Smooth muscle cell (in vitro differentiated cells): Measurements from ENCODE around the gene CATSPER1. TPM values are rescaled to one million over a fixed set of nuclear protein-coding genes. Genes with fewer than 3 reads are reported as not detected.
"Not testable (repeated sequence)": the region's sequence is repeated elsewhere in the genome, so short reads cannot be mapped to it uniquely, and the experiment has no call there.

Experiments used
- DNase-seq: peaks from one replicate; lab custom pipeline; 2025; ENCODE audit not compliant: unreplicated experiment; lab: John Stamatoyannopoulos, UW
- H2AFZ ChIP-seq: fragments of 200-600 bp; sonication (generic); 2 replicates; pipeline ENCODE4 v1.6.0; 2016; ENCODE audit warnings: antibody characterized with exemption, low read depth, mild to moderate bottlenecking
- H3F3A ChIP-seq: fragments of 200-600 bp; sonication (generic); 2 replicates; pipeline ENCODE4 v1.6.0; 2017; ENCODE audit warnings: antibody characterized with exemption, low read depth
- H3K27ac ChIP-seq: fragments of 200-600 bp; sonication (generic); 2 replicates; pipeline ENCODE4 v1.5.1; 2016; ENCODE audit warnings: low read depth, mild to moderate bottlenecking
- H3K27me3 ChIP-seq: fragments of 200-600 bp; sonication (generic); 2 replicates; pipeline ENCODE4 v1.6.1; 2016; ENCODE audit warnings: low read depth, mild to moderate bottlenecking
- H3K36me3 ChIP-seq: fragments of 200-600 bp; sonication (generic); 2 replicates; pipeline ENCODE4 v1.5.1; 2016; ENCODE audit warnings: low read depth
- H3K4me1 ChIP-seq: fragments of 200-600 bp; sonication (generic); 2 replicates; pipeline ENCODE4 v1.5.1; 2016; ENCODE audit warnings: low read depth
- H3K4me2 ChIP-seq: fragments of 200-600 bp; sonication (generic); 2 replicates; pipeline ENCODE4 v1.6.0; 2016; ENCODE audit warnings: mild to moderate bottlenecking
- H3K4me3 ChIP-seq: fragments of 200-600 bp; sonication (generic); 2 replicates; pipeline ENCODE4 v1.5.1; 2016; ENCODE audit warnings: mild to moderate bottlenecking
- H3K79me2 ChIP-seq: fragments of 200-600 bp; sonication (generic); 2 replicates; pipeline ENCODE4 v1.6.0; 2016; ENCODE audit warnings: low read depth, mild to moderate bottlenecking
- H3K9ac ChIP-seq: fragments of 200-600 bp; sonication (generic); 2 replicates; pipeline ENCODE4 v1.6.0; 2016; ENCODE audit warnings: low read depth
- H3K9me3 ChIP-seq: fragments of 200-600 bp; sonication (generic); replicated peaks from 2 replicates; pipeline ENCODE4 v1.5.1; 2016; ENCODE audit warnings: low read depth
- H4K20me1 ChIP-seq: fragments of 200-600 bp; sonication (generic); 2 replicates; pipeline ENCODE4 v1.6.0; 2016; ENCODE audit warnings: low read depth
- WGBS: methylation state at CpG from one replicate; pipeline ENCODE4 v1.1.7; 2016; ENCODE audit warnings: low lambda C conversion rate; 5-methylcytosine and 5-hydroxymethylcytosine counted together
- polyA plus RNA-seq: library from polyadenylated mRNA; unstranded; fragments of >200 nt; fragmentation: Nextera tagmentation; extraction: Ambion mirVana; gene quantifications from 2 replicates; pipeline ENCODE4 v1.2.1, GENCODE V29; 2016
- total RNA-seq: library from RNA; depleted of rRNA; stranded (reverse); fragments of >200 nt; gene quantifications from 2 replicates; pipeline ENCODE4 v1.2.3, GENCODE V29; 2014
- TF ChIP-seq, protein P1 (sequence below): fragments of 200-600 bp; sonication (generic); IDR thresholded peaks from 2 replicates; pipeline ENCODE4 v1.5.1; 2017; ENCODE audit warnings: borderline replicate concordance, mild to moderate bottlenecking, antibody characterized with exemption; ENCODE audit not compliant: insufficient read depth, poor library complexity, severe bottlenecking

CATSPER1 gene
- total and polyA plus RNA-seq, 2 experiments from 2014 or later: 0.55 TPM; not detected in 1

DNA sequence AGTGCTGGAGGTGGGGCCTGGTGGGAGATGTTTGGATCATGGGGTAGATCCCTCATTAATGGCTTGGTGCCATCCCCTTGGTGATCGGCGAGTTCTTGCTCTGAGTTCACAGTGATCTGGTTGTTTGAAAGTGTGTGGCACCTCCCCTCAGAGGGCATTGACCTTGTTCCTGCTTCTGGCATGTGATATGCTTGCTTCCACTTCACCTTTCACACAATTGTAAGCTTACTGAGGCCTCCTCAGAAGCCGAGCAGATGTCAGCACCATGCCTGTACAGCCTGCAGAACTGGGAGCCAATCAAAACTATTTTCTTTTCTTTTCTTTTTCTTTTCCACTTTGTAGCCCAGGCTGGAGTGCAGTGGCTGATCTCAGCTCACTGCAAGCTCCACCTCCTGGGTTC lies 11.0 kb upstream of the CATSPER1 start:
- 96% methylated on average over 3 of the region's 3 CpGs for WGBS
- no peak overlapping the region for H3K9ac ChIP-seq
- no peaks in the 10 kb centered on the region for H4K20me1 ChIP-seq

DNA sequence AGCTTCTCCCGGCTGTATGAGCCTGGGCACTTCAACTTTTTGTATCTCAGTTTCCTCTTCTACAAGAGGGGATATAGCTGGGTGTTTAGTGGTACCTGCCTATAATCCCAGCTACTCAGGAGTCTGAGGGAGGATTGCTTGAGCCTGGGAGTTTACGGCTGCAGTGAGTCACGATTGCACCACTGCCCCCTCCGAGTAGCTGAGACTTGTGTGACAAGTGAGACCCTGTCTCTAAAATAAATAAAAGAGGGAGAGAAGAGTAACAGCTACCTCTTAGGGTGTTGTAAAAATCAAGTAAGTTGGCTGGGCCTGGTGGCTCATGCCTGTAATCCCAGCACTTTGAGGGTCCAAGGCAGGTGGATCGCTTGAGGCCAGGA lies 10.0 kb upstream of the CATSPER1 start:
- Histone ChIP-seq H4K20me1 (no peaks in the 10 kb centered on the region), H3K4me2 (no peak overlapping the region), H3K36me3 (no peaks in the 10 kb centered on the region), H3K9ac (no peak overlapping the region), H3K27me3 (no peaks in the 10 kb centered on the region), H3F3A (no peaks in the 10 kb centered on the region), H3K4me3 (no peak overlapping the region), H3K27ac (no peak overlapping the region), H2AFZ (no peak overlapping the region), H3K4me1 (no peaks in the 10 kb centered on the region), H3K9me3 (no peaks in the 10 kb centered on the region), H3K79me2 (no peaks in the 10 kb centered on the region)
- WGBS: 87% methylated on average over 5 of the region's 5 CpGs
- TF ChIP-seq, protein P1, sequence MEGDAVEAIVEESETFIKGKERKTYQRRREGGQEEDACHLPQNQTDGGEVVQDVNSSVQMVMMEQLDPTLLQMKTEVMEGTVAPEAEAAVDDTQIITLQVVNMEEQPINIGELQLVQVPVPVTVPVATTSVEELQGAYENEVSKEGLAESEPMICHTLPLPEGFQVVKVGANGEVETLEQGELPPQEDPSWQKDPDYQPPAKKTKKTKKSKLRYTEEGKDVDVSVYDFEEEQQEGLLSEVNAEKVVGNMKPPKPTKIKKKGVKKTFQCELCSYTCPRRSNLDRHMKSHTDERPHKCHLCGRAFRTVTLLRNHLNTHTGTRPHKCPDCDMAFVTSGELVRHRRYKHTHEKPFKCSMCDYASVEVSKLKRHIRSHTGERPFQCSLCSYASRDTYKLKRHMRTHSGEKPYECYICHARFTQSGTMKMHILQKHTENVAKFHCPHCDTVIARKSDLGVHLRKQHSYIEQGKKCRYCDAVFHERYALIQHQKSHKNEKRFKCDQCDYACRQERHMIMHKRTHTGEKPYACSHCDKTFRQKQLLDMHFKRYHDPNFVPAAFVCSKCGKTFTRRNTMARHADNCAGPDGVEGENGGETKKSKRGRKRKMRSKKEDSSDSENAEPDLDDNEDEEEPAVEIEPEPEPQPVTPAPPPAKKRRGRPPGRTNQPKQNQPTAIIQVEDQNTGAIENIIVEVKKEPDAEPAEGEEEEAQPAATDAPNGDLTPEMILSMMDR: no peak
- no peak for DNase-seq

More for the DNA sequence above, 11.0 kb upstream of the CATSPER1 start:
- H3K36me3 ChIP-seq: no peaks in the 10 kb centered on the region
- no peaks in the 10 kb centered on the region for H3F3A ChIP-seq
- no peak for DNase-seq
- no peak overlapping the region for H3K4me3 ChIP-seq
- H3K79me2 ChIP-seq: no peaks in the 10 kb centered on the region
- no peaks in the 10 kb centered on the region for H3K9me3 ChIP-seq
- H2AFZ ChIP-seq: no peak overlapping the region
- H3K27me3 ChIP-seq: no peaks in the 10 kb centered on the region
- no peak overlapping the region for H3K4me2 ChIP-seq
- TF ChIP-seq, protein P1: no peak
- H3K4me1 ChIP-seq: no peaks in the 10 kb centered on the region
- no peak overlapping the region for H3K27ac ChIP-seq

DNA sequence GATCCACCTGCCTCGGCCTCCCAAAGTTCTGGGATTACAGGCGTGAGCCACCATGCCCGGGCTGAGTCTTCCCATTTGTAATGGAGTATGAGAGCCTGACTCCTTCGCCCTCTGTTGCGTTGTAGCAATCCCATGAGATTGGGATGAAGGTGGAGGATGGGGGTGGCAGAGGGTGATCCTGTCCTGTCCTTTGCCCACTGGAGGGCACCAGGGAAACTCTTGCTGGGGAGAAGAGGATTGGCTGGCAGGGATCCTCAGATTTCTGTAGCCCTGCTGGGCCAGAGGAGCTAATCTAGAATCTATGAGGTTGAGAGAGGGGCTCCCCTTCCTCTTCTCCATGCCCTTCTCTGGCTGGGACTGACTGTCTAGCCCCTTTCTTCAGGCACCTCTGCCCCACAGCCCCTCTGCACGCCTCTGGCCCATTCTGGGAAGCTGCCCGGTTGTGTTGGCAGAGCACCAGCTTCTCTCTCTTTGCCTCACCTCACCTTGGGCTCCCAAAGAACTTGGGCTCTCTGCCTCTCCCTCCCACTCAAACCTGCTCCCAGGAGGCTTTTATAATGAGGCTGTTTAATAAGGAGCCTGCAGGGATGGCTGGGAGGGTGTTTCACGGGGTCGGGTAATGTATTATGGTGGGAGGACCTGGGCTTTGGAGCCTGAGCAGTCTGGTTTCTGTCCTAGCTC lies 9.5 kb upstream of the CATSPER1 start:
- Histone ChIP-seq H2AFZ (no peak overlapping the region), H3K27ac (no peak overlapping the region), H3F3A (no peaks in the 10 kb centered on the region), H3K9ac (no peak overlapping the region), H3K4me2 (no peak overlapping the region), H3K9me3 (no peaks in the 10 kb centered on the region), H3K27me3 (no peaks in the 10 kb centered on the region), H3K79me2 (no peaks in the 10 kb centered on the region), H3K4me3 (no peak overlapping the region), H3K36me3 (no peaks in the 10 kb centered on the region), H4K20me1 (no peaks in the 10 kb centered on the region), H3K4me1 (no peaks in the 10 kb centered on the region)
- 86% methylated on average over 9 of the region's 9 CpGs for WGBS
- TF ChIP-seq, protein P1: no peak
- DNase-seq: no peak

GRCh38 chr11:66032957-66033735 lies 6.9 kb upstream of the CATSPER1 start:
- Histone ChIP-seq H3K4me2 (no peak overlapping the region), H3K27me3 (no peaks in the 10 kb centered on the region), H3K9ac (no peak overlapping the region), H3K4me3 (no peak overlapping the region), H3K4me1 (no peaks in the 10 kb centered on the region), H2AFZ (no peak overlapping the region), H4K20me1 (no peaks in the 10 kb centered on the region), H3K9me3 (no peaks in the 10 kb centered on the region), H3K36me3 (no peaks in the 10 kb centered on the region), H3K79me2 (no peaks in the 10 kb centered on the region), H3K27ac (no peak overlapping the region), H3F3A (no peaks in the 10 kb centered on the region)
- DNase-seq: no peak
- TF ChIP-seq, protein P1: no peak
- WGBS: 86% methylated on average over 8 of the region's 8 CpGs

- not testable (repeated sequence) for H3K9me3 ChIP-seq, H2AFZ ChIP-seq, H3K9ac ChIP-seq, H3K4me1 ChIP-seq, H3K27ac ChIP-seq, H4K20me1 ChIP-seq, H3K4me3 ChIP-seq, DNase-seq, H3K27me3 ChIP-seq, H3K36me3 ChIP-seq, H3F3A ChIP-seq, H3K79me2 ChIP-seq, H3K4me2 ChIP-seq
- 89% methylated on average over 5 of the region's 5 CpGs for WGBS
These were observed 3.2 kb downstream of the CATSPER1 start for GRCh38 chr11:66023186-66023440.
